OCI-LY1 (cell line): Measurements from ENCODE around the gene ARID3C.

Experiments
- H2AFZ ChIP-seq: fragments of 200-600 bp; sonication (generic), shearing (Covaris generic); 2 replicates; pipeline ENCODE4 v1.6.0; 2014; ENCODE audit warnings: antibody characterized with exemption, mild to moderate bottlenecking, low read length
- H3F3A ChIP-seq: fragments of 200-600 bp; sonication (generic), shearing (Covaris generic); 2 replicates; pipeline ENCODE4 v1.6.0; 2014; ENCODE audit warnings: mild to moderate bottlenecking, antibody characterized with exemption, low read length, moderate library complexity; ENCODE audit not compliant: insufficient read depth
- H3K27ac ChIP-seq: fragments of 200-600 bp; sonication (generic); 2 replicates; pipeline ENCODE4 v1.5.1; 2014; ENCODE audit warnings: low read length, mixed run types, mild to moderate bottlenecking, low read depth; ENCODE audit not compliant: poor library complexity, severe bottlenecking
- H3K27me3 ChIP-seq: fragments of 200-600 bp; sonication (generic); 2 replicates; pipeline ENCODE4 v1.6.0; 2014; ENCODE audit warnings: antibody characterized with exemption, mild to moderate bottlenecking, low read length, moderate library complexity; ENCODE audit not compliant: insufficient read depth
- H3K36me3 ChIP-seq: fragments of 200-600 bp; sonication (generic); 2 replicates; pipeline ENCODE4 v1.6.1; 2014; ENCODE audit warnings: mild to moderate bottlenecking, antibody characterized with exemption, low read length, moderate library complexity, mixed read lengths; ENCODE audit not compliant: insufficient read depth
- H3K4me1 ChIP-seq: fragments of 200-600 bp; sonication (generic); 2 replicates; pipeline ENCODE4 v1.5.1; 2014; ENCODE audit warnings: mild to moderate bottlenecking, low read length, moderate library complexity; ENCODE audit not compliant: insufficient read depth, severe bottlenecking
- H3K4me2 ChIP-seq: fragments of 200-600 bp; sonication (generic), shearing (Covaris generic); 2 replicates; pipeline ENCODE4 v1.6.1; 2014; ENCODE audit warnings: low read length
- H3K4me3 ChIP-seq: fragments of 200-600 bp; sonication (generic); 2 replicates; pipeline ENCODE4 v1.5.1; 2014; ENCODE audit warnings: low read length, low read depth, mild to moderate bottlenecking, mixed read lengths; ENCODE audit not compliant: poor library complexity, severe bottlenecking
- H3K79me2 ChIP-seq: fragments of 200-600 bp; shearing (Covaris generic); 2 replicates; pipeline ENCODE4 v1.6.1; 2016; ENCODE audit warnings: mixed run types, low read length, mixed read lengths; ENCODE audit not compliant: insufficient read depth
- H3K9ac ChIP-seq: fragments of 200-600 bp; sonication (generic), shearing (Covaris generic); 2 replicates; pipeline ENCODE4 v1.6.1; 2014; ENCODE audit warnings: mild to moderate bottlenecking, low read length, mixed read lengths
- H3K9me2 ChIP-seq: fragments of 200-600 bp; sonication (generic), shearing (Covaris generic); 2 replicates; pipeline ENCODE4 v1.6.1; 2014; ENCODE audit warnings: low read depth, mild to moderate bottlenecking, low read length, mixed read lengths
- H3K9me3 ChIP-seq: fragments of 200-600 bp; shearing (Covaris generic); 2 replicates; pipeline ENCODE4 v1.6.1; 2014; ENCODE audit warnings: low read length, mixed read lengths
- H4K20me1 ChIP-seq: fragments of 200-600 bp; sonication (generic), shearing (Covaris generic); 2 replicates; pipeline ENCODE4 v1.6.0; 2016; ENCODE audit warnings: mild to moderate bottlenecking, low read length; ENCODE audit not compliant: insufficient read depth
- CTCF ChIP-seq: fragments of 200-600 bp; sonication (generic), shearing (Covaris generic); IDR thresholded peaks from 2 replicates; pipeline ENCODE4 v1.5.1; 2017; ENCODE audit warnings: mild to moderate bottlenecking, antibody characterized with exemption, low read length, moderate library complexity, mixed read lengths
- EZH2 ChIP-seq: fragments of 200-600 bp; sonication (generic), shearing (Covaris generic); IDR thresholded peaks from 2 replicates; pipeline ENCODE4 v1.8.0; 2017; ENCODE audit warnings: borderline replicate concordance, mixed run types, mild to moderate bottlenecking, antibody characterized with exemption, low read length, moderate library complexity, mixed read lengths

Gene ARID3C

GRCh38 chr9:34627716-34628655, 880 bp downstream of the ARID3C start:
- no peaks in the 10 kb centered on the region for H3K79me2 ChIP-seq
- no peaks in the 10 kb centered on the region for H3K9me3 ChIP-seq
- H3K4me3 ChIP-seq = peak overlapping the region; percentile 44
- H3K36me3 ChIP-seq = no peaks in the 10 kb centered on the region
- H3K9ac ChIP-seq = no peak overlapping the region
- no peak overlapping the region for H2AFZ ChIP-seq
- no peak for TF ChIP-seq CTCF
- TF ChIP-seq EZH2 = no peak
- H3K27ac ChIP-seq = no peak overlapping the region
- H3K4me1 ChIP-seq = peaks cover 18% of the 10 kb centered on the region
- H3F3A ChIP-seq = no peaks in the 10 kb centered on the region
- peaks cover 15% of the 10 kb centered on the region; the same call in 1 of the 2 replicates for H3K27me3 ChIP-seq
- peak overlapping the region; percentile 50; the same call in 1 of the 2 replicates for H3K4me2 ChIP-seq
- H4K20me1 ChIP-seq = no peaks in the 10 kb centered on the region
- H3K9me2 ChIP-seq = no peaks in the 10 kb centered on the region

DNA sequence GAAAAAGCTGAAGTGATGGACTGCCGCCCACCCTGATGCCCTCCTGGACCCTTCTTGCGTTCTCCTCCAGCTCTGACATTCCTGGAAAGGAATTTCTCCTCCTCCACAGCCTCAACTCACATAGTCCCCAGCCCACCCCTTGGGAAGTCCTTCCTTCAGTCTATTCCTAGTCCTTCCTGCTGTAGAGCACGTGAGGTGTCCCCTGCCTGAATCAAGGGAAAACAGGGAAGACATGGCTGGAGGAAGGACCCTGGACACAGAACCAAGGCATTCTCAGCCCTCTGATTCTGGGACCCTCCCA, 3.7 kb downstream of the ARID3C start:
- Histone ChIP-seq H3K27ac (no peak overlapping the region), H4K20me1 (no peaks in the 10 kb centered on the region), H3K36me3 (no peaks in the 10 kb centered on the region), H3K9me3 (no peaks in the 10 kb centered on the region), H3K4me3 (no peak overlapping the region), H3K79me2 (no peaks in the 10 kb centered on the region), H3K9ac (no peak overlapping the region), H3K4me1 (peaks cover 24% of the 10 kb centered on the region), H2AFZ (no peak overlapping the region), H3K4me2 (no peak overlapping the region), H3K9me2 (no peaks in the 10 kb centered on the region), H3F3A (no peaks in the 10 kb centered on the region), H3K27me3 (peaks cover 9% of the 10 kb centered on the region; the same call in 1 of the 2 replicates)
- TF ChIP-seq EZH2 (no peak), CTCF (no peak)

DNA sequence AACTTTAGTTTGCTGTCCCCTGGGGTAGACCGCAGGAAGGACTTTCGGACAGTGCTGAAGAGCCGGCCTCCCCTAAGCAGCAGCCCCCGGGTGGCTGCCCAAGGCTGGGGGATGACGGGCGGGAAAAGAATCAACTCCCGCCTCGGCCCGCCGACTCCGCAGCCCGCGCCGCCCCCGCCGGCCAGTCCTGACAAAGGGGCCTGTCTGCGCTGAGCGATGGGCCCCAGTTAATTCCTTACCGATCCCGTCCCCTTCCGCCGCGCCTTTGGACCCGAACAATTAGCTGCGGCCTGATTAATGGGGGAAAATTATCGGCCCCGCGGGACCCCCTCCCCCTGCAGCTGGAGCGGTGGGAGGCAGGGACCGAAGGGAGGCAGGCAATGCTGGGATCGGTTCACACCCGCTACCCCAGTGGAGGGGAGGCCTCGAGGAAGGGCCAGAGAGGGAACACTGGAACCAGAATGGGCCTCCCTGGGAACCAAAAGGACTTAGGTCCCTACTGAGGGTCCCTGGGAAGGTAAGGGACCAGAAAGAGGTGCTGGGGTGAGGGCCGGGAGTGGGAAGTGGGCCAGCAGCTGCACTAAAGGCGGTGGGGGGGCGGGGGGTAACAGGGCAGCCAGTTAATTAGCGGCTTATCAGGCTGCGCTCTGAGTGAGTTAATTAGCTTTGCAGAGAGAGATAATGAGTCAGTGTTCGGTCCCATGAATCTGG, 4.2 kb downstream of the ARID3C start:
- Histone ChIP-seq H2AFZ (no peak overlapping the region), H3K4me2 (no peak overlapping the region), H3K4me3 (no peak overlapping the region)

More for the DNA sequence above, 4.2 kb downstream of the ARID3C start:
- no peaks in the 10 kb centered on the region for H3K36me3 ChIP-seq
- TF ChIP-seq EZH2 = no peak
- no peak for TF ChIP-seq CTCF
- no peak overlapping the region for H3K9ac ChIP-seq
- peaks cover 27% of the 10 kb centered on the region for H3K4me1 ChIP-seq
- H4K20me1 ChIP-seq = no peaks in the 10 kb centered on the region
- peaks cover 9% of the 10 kb centered on the region; the same call in 1 of the 2 replicates for H3K27me3 ChIP-seq
- no peaks in the 10 kb centered on the region for H3F3A ChIP-seq
- no peak overlapping the region for H3K27ac ChIP-seq
- H3K79me2 ChIP-seq = no peaks in the 10 kb centered on the region
- no peaks in the 10 kb centered on the region for H3K9me3 ChIP-seq
- no peaks in the 10 kb centered on the region for H3K9me2 ChIP-seq
